Activated naive CD8-positive, alpha-beta T cell treated with anti-CD3 and anti-CD28 coated beads, Interleukin-2, amount 10 ng/mL, durations not matched to agents 7 days and 5 days (primary cell): ENCODE data around the gene APH1B. TPM values are rescaled to one million over a fixed set of nuclear protein-coding genes. Genes with fewer than 3 reads are reported as not detected.
"Not testable (repeated sequence)": the region's sequence is repeated elsewhere in the genome, so short reads cannot be mapped to it uniquely, and the experiment has no call there.

ENCODE experiments used
- ATAC-seq: fragments of 150-1000 bp; cut with Tn5 transposase; one replicate; pipeline ENCODE4 v1.10.0; 2021; ENCODE audit warnings: low read depth, moderate library complexity
- POLR2A ChIA-PET: fragments of 350-600 bp; sonication (Branson Sonifier 250); formaldehyde crosslinking; loops from one replicate; lab custom pipeline; 2021; ENCODE audit warnings: antibody characterized with exemption; lab: Charles Lee
- DNase-seq: peaks from one replicate; pipeline ENCODE4 v3.0.0; 2021
- H3K27ac Mint-ChIP-seq: one replicate; pipeline ENCODE4 v1.8.0; 2022; ENCODE audit warnings: mild to moderate bottlenecking, mixed read lengths
- H3K27me3 Mint-ChIP-seq: one replicate; pipeline ENCODE4 v1.8.0; 2022; ENCODE audit warnings: mild to moderate bottlenecking, moderate library complexity, mixed read lengths
- H3K36me3 Mint-ChIP-seq: one replicate; pipeline ENCODE4 v1.8.0; 2021; ENCODE audit warnings: mild to moderate bottlenecking, mixed read lengths
- H3K4me1 Mint-ChIP-seq: one replicate; pipeline ENCODE4 v1.8.0; 2021; ENCODE audit warnings: mixed read lengths
- H3K4me3 Mint-ChIP-seq: one replicate; pipeline ENCODE4 v1.8.0; 2022; ENCODE audit warnings: mild to moderate bottlenecking, moderate library complexity, mixed read lengths
- H3K9me3 Mint-ChIP-seq: one replicate; pipeline ENCODE4 v1.8.0; 2021; ENCODE audit warnings: mixed read lengths
- total RNA-seq, 2 experiments: library from RNA; stranded (reverse); gene quantifications; one replicate each; pipeline ENCODE4 v1.2.3, GENCODE V29; 2021

APH1B gene
- total RNA-seq, 2 experiments from 2014 or later = 17.9 to 19.1 TPM

DNA sequence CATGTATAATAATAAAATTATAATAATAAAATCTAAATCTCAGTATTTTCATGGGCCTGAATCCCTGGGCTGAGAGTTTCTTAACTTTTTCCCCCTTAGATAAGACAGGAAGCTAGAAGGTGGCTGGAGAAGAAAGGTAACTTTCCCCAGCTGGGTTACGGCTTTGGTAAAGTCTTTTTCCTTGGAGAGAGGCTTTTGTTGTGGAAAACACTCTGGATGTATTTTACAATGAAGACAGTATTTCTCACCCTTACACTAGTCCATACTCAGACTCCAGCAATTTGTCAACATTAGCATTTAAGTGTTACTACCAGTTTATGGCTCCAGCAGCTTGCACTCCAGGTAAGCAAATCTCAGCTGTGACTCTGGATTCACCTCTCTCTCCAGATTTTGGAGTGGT is 34.9 kb downstream of the APH1B start:
- H3K27ac Mint-ChIP-seq = no peak overlapping the region
- ATAC-seq (no peak), DNase-seq (no peak)
- peaks cover 3% of the 10 kb centered on the region for H3K36me3 Mint-ChIP-seq
- no peaks in the 10 kb centered on the region for H3K9me3 Mint-ChIP-seq
- H3K4me3 Mint-ChIP-seq = no peak overlapping the region
- no peaks in the 10 kb centered on the region for H3K4me1 Mint-ChIP-seq
- peaks cover 4% of the 10 kb centered on the region for H3K27me3 Mint-ChIP-seq
- POLR2A ChIA-PET = interaction anchor here (0.6 kb wide), 1 partner anchor 750 kb away, joined by 4 read pairs; no protein-coding TSS in a partner anchor

DNA sequence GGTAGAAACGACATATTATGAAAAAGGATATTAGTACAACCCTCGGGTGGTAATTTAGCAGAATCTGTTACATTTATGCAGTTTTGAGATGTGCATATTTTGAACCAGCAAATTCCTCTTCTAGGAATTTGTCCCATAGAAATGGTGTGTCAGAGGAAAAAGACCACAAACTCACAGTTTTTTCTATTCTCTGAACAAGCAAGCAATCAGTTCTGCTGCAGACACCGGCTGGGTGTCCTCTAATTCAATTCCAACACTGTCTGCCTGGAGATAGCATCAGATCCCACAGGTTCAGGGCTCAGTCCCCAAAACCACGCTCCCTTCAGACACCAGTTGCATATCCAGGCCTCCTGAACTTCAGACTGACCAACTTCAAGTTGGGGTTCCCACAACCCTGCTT is 36.4 kb downstream of the APH1B start:
- DNase-seq = no peak
- Mint-ChIP-seq H3K9me3 (no peaks in the 10 kb centered on the region), H3K27me3 (peaks cover 7% of the 10 kb centered on the region), H3K4me3 (no peak overlapping the region), H3K36me3 (peaks cover 3% of the 10 kb centered on the region), H3K4me1 (no peaks in the 10 kb centered on the region), H3K27ac (no peak overlapping the region)
- no peak for ATAC-seq
- POLR2A ChIA-PET = no interaction called here

DNA sequence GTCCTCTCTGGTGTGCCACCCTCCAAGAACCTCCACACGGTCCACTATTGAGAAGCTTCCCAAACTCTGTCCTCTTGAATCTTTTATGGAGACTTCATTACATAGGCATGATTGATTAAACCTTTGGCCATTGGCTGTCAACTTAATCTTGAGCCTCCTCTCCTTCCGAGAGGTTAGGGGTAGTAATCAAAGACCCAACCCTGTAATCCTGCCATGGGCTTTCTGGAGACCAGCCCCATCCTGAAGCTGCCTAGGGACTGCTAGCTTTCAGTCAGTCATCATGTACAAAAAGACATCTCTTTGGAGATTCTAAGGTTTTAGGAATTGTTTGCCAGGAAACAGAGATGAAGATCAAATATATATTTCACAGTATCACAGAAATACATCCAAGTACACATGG is 37.0 kb downstream of the APH1B start:
- Mint-ChIP-seq H3K4me1 (no peaks in the 10 kb centered on the region), H3K36me3 (peaks cover 3% of the 10 kb centered on the region), H3K4me3 (no peak overlapping the region), H3K27ac (no peak overlapping the region), H3K27me3 (peaks cover 7% of the 10 kb centered on the region), H3K9me3 (no peaks in the 10 kb centered on the region)
- DNase-seq = no peak
- POLR2A ChIA-PET = no interaction called here
- ATAC-seq = no peak

DNA sequence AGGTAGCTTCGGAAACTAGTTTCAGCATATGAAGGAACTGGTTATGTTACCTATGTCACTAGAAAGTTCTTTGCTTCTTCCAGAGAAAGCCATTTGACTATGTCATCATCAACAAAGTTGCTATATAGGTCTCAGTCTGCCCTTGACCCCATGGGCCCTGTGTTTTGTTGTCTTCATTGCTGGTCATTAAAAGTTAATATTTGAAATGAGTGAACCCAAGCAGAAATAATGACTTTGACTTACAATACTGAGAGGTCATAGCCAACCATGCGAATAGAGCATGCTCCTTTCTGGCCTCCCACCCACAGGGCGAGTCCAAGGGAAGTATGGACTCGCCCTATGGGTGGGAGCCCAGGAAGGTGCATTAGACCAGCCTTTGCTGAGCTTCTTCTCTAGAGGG is 40.9 kb downstream of the APH1B start:
- H3K27me3 Mint-ChIP-seq = peaks cover 9% of the 10 kb centered on the region
- no peaks in the 10 kb centered on the region for H3K9me3 Mint-ChIP-seq
- H3K36me3 Mint-ChIP-seq = no peaks in the 10 kb centered on the region
- H3K4me3 Mint-ChIP-seq = no peak overlapping the region
- no peaks in the 10 kb centered on the region for H3K4me1 Mint-ChIP-seq
- POLR2A ChIA-PET = no interaction called here
- ATAC-seq (no peak), DNase-seq (no peak)
- no peak overlapping the region for H3K27ac Mint-ChIP-seq

- DNase-seq (no peak), ATAC-seq (no peak)
- H3K27ac Mint-ChIP-seq = no peak overlapping the region
- H3K27me3 Mint-ChIP-seq = peaks cover 9% of the 10 kb centered on the region
- POLR2A ChIA-PET = no interaction called here
- H3K36me3 Mint-ChIP-seq = no peaks in the 10 kb centered on the region
- no peaks in the 10 kb centered on the region for H3K4me1 Mint-ChIP-seq
- no peaks in the 10 kb centered on the region for H3K9me3 Mint-ChIP-seq
- no peak overlapping the region for H3K4me3 Mint-ChIP-seq
Measured at GRCh38 chr15:63319065-63319464, 41.7 kb downstream of the APH1B start.

- H3K9me3 Mint-ChIP-seq, ATAC-seq, H3K27me3 Mint-ChIP-seq, H3K36me3 Mint-ChIP-seq, H3K4me1 Mint-ChIP-seq, DNase-seq, H3K4me3 Mint-ChIP-seq: not testable (repeated sequence)
- POLR2A ChIA-PET = interaction anchor here (0.5 kb wide), 1 partner anchor 85 kb away, joined by 4 read pairs; no protein-coding TSS in a partner anchor
- peak overlapping the region; percentile 8 for H3K27ac Mint-ChIP-seq
Measured at GRCh38 chr15:63320446-63320845, 43.0 kb downstream of the APH1B start.

GRCh38 chr15:63320981-63321380 is 43.6 kb downstream of the APH1B start:
- H3K4me3 Mint-ChIP-seq, H3K4me1 Mint-ChIP-seq, H3K9me3 Mint-ChIP-seq, H3K27ac Mint-ChIP-seq, H3K36me3 Mint-ChIP-seq, ATAC-seq, DNase-seq, POLR2A ChIA-PET: not testable (repeated sequence)
- H3K27me3 Mint-ChIP-seq = peaks cover 11% of the 10 kb centered on the region

DNA sequence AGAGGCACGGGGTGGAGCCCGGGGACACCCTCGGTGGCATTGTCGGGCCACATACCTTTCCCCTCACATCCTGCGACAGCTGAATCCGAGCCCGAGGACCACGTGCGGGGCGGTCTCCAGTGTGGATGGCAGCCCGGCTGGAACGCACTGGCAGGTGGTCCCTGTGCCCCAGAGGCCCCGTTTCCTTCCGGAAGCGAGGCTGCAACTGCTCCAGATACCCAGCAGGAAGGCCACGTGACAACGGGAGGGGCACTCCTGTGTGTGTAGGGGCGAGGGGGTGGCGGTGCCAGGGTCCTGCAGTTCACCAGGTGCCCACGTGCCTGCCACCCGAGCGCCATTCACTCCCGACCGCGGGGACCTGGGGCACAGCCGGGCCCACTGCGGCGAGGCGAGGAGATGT is 44.1 kb downstream of the APH1B start:
- H3K4me3 Mint-ChIP-seq = no peak overlapping the region

DNA sequence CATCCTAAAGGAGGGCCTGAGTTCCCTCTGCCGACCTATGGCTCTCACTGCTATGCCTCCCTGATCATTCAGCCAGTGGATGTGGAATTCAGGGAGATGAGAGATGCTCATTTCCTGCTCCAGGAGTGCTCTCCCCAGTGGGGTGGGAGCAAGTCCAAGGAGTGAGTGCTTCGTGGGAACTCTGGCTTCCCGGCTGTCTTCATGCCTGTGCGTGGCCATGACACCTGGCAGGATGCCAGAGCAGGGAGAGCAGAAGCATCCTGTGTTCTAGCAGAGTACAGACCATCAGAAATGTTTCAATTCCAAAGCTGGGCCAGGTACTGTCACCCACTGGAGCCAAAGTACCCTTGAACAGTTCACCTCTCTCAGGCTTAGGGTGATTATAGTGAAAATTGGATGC is 45.1 kb downstream of the APH1B start:
- H3K27ac Mint-ChIP-seq = no peak overlapping the region

More for the DNA sequence above, 44.1 kb downstream of the APH1B start:
- peaks cover 11% of the 10 kb centered on the region for H3K27me3 Mint-ChIP-seq
- POLR2A ChIA-PET = no interaction called here
- H3K9me3 Mint-ChIP-seq = no peaks in the 10 kb centered on the region
- DNase-seq = no peak
- H3K4me1 Mint-ChIP-seq = no peaks in the 10 kb centered on the region
- ATAC-seq = no peak
- no peak overlapping the region for H3K27ac Mint-ChIP-seq
- no peaks in the 10 kb centered on the region for H3K36me3 Mint-ChIP-seq

DNA sequence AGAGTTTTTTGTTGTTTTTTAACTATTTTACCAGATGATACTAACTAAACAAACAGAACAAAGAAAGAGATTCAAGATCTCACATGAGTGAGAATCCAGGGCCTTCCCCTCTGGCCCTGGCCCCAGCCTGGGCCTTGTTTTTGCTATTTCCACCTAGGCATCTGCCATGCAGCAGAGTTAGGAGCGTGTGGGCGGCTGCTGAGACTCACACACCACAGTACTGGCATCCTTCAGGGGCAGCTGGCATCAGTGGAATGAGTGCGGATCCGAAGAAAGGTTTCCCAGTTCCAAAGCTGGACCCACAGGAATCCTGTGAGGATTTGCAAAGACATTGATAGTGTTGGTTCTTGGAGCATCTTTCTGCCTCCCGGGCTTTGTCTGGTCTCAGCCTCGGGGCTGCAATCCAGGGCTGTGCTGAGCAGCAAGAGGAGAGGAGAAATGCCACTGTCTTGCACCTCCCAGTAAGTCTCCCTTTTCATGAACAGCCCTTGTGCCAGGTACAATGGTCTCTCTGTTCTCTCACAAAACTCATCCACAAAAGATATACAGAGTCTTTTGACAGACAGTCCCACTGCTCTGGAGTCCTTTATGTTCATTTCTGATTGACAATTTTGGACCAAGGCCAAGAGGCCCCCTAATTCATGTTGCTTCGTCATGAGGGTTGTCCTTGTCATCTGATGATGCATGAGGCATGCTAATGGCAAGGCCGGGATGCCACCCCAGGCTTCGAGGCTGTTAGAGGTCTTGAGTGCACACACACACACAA is 46.6 kb downstream of the APH1B start:
- H3K36me3 Mint-ChIP-seq = no peaks in the 10 kb centered on the region
- H3K27ac Mint-ChIP-seq = no peak overlapping the region
- H3K4me1 Mint-ChIP-seq = no peaks in the 10 kb centered on the region
- POLR2A ChIA-PET = no interaction called here
- DNase-seq = no peak
- no peak overlapping the region for H3K4me3 Mint-ChIP-seq
- ATAC-seq = no peak
- H3K9me3 Mint-ChIP-seq = no peaks in the 10 kb centered on the region
- H3K27me3 Mint-ChIP-seq = peaks cover 7% of the 10 kb centered on the region

More for the DNA sequence above, 45.1 kb downstream of the APH1B start:
- no peak for ATAC-seq
- Mint-ChIP-seq H3K4me1 (no peaks in the 10 kb centered on the region), H3K27me3 (peaks cover 8% of the 10 kb centered on the region), H3K9me3 (no peaks in the 10 kb centered on the region), H3K36me3 (no peaks in the 10 kb centered on the region), H3K4me3 (no peak overlapping the region)
- no peak for DNase-seq
- POLR2A ChIA-PET = no interaction called here

- POLR2A ChIA-PET = no interaction called here
- Mint-ChIP-seq H3K36me3 (no peaks in the 10 kb centered on the region), H3K4me3 (no peak overlapping the region), H3K27ac (no peak overlapping the region), H3K9me3 (no peaks in the 10 kb centered on the region), H3K27me3 (peaks cover 7% of the 10 kb centered on the region), H3K4me1 (no peaks in the 10 kb centered on the region)
- no peak for ATAC-seq
- DNase-seq = no peak
Measured at GRCh38 chr15:63324770-63325169, 47.4 kb downstream of the APH1B start.

- Mint-ChIP-seq H3K27ac (no peak overlapping the region), H3K4me3 (no peak overlapping the region), H3K9me3 (no peaks in the 10 kb centered on the region), H3K36me3 (no peaks in the 10 kb centered on the region), H3K4me1 (no peaks in the 10 kb centered on the region), H3K27me3 (peaks cover 7% of the 10 kb centered on the region)
- DNase-seq (no peak), ATAC-seq (no peak)
- POLR2A ChIA-PET = no interaction called here
Measured at GRCh38 chr15:63327648-63328421, 50.4 kb downstream of the APH1B start.

DNA sequence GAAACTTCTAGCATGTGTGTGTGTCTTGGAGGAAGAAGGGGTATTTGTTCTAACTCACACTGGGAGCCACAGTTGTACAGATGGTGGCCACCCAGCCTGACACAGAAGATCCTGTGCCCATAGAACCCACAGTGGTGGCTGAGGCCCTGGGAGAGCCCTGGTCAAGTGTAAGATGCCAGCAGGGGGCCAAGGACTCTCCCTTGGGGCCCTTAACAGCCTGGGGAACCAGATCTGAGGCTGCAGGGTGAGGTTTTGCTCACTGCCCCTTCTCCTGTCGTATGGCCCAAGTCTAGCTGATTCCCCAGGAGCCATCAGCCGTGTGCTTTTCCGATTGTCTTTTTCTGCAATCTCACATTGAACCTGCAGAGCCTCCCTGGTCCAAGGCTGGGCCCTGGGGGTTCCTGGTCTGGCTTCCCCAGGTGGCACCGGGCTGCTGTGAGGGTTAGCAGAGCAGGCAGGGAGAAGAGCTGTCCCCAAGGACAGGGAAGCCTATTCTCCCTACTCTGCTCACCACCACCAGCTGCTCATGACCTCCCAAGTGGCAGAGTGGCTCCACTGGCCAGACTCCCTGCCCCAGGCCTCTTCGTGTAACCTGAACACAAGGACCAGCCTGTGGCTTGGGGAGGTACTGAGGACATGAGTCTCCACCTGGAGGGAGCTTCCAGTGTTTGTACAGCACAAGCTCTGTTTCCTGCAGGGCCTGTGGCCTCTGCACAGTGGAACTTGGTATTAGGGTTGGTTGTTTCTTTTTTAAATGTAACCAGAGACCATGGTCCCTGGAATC is 52.4 kb downstream of the APH1B start:
- ATAC-seq (no peak), DNase-seq (no peak)
- peaks cover 3% of the 10 kb centered on the region for H3K27me3 Mint-ChIP-seq
- no peak overlapping the region for H3K27ac Mint-ChIP-seq
- no peaks in the 10 kb centered on the region for H3K36me3 Mint-ChIP-seq
- POLR2A ChIA-PET = no interaction called here
- no peaks in the 10 kb centered on the region for H3K9me3 Mint-ChIP-seq
- no peaks in the 10 kb centered on the region for H3K4me1 Mint-ChIP-seq
- H3K4me3 Mint-ChIP-seq = no peak overlapping the region
